Measurements from ENCODE around the gene POU2AF2.
"Not testable (repeated sequence)": the region's sequence is repeated elsewhere in the genome, so short reads cannot be mapped to it uniquely, and the experiment has no call there.

DNA sequence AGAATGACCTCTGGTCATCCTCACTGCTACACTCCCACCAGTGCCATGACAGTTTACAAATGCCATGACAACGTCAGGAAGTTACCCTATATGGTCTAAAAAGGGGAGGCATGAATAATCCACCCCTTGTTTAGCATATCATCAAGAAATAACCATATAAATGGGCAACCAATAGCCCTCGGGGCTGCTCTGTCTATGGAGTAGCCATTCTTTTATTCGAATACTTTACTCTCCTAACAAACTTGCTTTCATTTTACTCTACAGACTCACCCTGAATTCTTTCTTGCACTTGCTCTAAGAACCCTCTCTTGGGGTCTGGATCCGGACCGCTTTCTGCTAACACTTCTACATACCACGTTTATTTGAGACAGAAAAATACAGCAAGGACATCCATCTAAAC lies 74.7 kb downstream of the POU2AF2 start:
- TF ChIP-seq, protein P1, sequence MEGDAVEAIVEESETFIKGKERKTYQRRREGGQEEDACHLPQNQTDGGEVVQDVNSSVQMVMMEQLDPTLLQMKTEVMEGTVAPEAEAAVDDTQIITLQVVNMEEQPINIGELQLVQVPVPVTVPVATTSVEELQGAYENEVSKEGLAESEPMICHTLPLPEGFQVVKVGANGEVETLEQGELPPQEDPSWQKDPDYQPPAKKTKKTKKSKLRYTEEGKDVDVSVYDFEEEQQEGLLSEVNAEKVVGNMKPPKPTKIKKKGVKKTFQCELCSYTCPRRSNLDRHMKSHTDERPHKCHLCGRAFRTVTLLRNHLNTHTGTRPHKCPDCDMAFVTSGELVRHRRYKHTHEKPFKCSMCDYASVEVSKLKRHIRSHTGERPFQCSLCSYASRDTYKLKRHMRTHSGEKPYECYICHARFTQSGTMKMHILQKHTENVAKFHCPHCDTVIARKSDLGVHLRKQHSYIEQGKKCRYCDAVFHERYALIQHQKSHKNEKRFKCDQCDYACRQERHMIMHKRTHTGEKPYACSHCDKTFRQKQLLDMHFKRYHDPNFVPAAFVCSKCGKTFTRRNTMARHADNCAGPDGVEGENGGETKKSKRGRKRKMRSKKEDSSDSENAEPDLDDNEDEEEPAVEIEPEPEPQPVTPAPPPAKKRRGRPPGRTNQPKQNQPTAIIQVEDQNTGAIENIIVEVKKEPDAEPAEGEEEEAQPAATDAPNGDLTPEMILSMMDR (IDR thresholded peaks at IDR 0.05; ENCODE audit: low read depth, low read length, poor library complexity, severe bottlenecking) = not testable (repeated sequence)
- not testable (repeated sequence) for TF ChIP-seq EZH2phosphoT487 (IDR thresholded peaks at IDR 0.05; ENCODE audit: borderline replicate concordance, low read length)
